Stomach (tissue), 4 donors: ENCODE results near the gene KDM3B.

Experiments
- EP300 ChIP-seq: sonication (generic); formaldehyde crosslinking; IDR thresholded peaks from one replicate; pipeline ENCODE4 v1.6.1; 2017; ENCODE audit warnings: antibody characterized with exemption
- POLR2A ChIP-seq, 4 donors: fragments of 450-650 bp; IDR thresholded peaks; one replicate each; pipeline ENCODE4 v1.6.1; 2016; ENCODE audit warnings: antibody characterized with exemption in 4 of 4, control low read depth in 2 of 4, mild to moderate bottlenecking in 1 of 4, moderate library complexity in 1 of 4
- POLR2AphosphoS5 ChIP-seq, 3 donors: sonication (generic); formaldehyde crosslinking; IDR thresholded peaks; one replicate each; pipeline ENCODE4 v1.6.1; 2016; ENCODE audit warnings: antibody characterized with exemption in 3 of 3
- TF ChIP-seq, protein P1 (sequence below), 7 experiments: fragments of 450-650 bp in 4 of 7; fragments of 200-600 bp in 3 of 7; sonication (generic) in 3 of 7; IDR thresholded peaks; one replicate each; pipeline ENCODE4 v1.5.1; 2016 to 2019; ENCODE audit warnings: antibody characterized with exemption in 7 of 7, control low read depth in 2 of 7, mild to moderate bottlenecking in 1 of 7

DNA sequence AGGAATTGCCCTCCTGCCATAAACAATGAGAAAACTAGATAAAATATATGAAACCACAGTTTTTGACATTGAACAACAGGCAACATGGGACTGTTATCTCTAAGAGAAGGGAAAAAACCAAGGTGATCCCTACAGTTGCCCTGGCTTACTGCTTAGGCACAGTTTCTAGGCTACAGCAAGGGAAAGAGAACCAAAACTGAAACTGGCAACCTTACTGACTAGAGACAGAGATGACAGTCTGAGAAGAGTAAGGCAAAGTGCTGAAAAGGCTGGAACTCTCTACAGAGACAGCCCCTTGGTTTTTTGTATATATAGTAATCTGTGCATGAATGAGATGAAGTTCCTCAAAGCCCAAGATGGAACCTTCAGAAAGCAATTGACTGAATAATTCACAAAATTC lies 50.2 kb downstream of the KDM3B start:
- TF ChIP-seq POLR2A (IDR thresholded peaks at IDR 0.05), result no peak
- TF ChIP-seq POLR2AphosphoS5 (IDR thresholded peaks at IDR 0.05), result no peak
- TF ChIP-seq, protein P1, sequence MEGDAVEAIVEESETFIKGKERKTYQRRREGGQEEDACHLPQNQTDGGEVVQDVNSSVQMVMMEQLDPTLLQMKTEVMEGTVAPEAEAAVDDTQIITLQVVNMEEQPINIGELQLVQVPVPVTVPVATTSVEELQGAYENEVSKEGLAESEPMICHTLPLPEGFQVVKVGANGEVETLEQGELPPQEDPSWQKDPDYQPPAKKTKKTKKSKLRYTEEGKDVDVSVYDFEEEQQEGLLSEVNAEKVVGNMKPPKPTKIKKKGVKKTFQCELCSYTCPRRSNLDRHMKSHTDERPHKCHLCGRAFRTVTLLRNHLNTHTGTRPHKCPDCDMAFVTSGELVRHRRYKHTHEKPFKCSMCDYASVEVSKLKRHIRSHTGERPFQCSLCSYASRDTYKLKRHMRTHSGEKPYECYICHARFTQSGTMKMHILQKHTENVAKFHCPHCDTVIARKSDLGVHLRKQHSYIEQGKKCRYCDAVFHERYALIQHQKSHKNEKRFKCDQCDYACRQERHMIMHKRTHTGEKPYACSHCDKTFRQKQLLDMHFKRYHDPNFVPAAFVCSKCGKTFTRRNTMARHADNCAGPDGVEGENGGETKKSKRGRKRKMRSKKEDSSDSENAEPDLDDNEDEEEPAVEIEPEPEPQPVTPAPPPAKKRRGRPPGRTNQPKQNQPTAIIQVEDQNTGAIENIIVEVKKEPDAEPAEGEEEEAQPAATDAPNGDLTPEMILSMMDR (IDR thresholded peaks at IDR 0.05), result no peak
- TF ChIP-seq EP300, result no peak
